NB4 (cell line): Measurements from ENCODE around the gene FGF14.

Experiments used
- MAX ChIP-seq: IDR thresholded peaks from 2 replicates; pipeline ENCODE4 v1.6.1; 2011; ENCODE audit warnings: low read depth, low read length
- MYC ChIP-seq: IDR thresholded peaks from 2 replicates; pipeline ENCODE4 v1.6.1; 2011; ENCODE audit warnings: low read depth, low read length
- POLR2A ChIP-seq: IDR thresholded peaks from 2 replicates; pipeline ENCODE4 v1.6.1; 2011; ENCODE audit warnings: mild to moderate bottlenecking; ENCODE audit not compliant: insufficient read length; ENCODE audit errors: extremely low read depth
- TF ChIP-seq, protein P1 (sequence below): IDR thresholded peaks from one replicate; pipeline ENCODE4 v1.5.1; 2012; ENCODE audit warnings: low read depth, low read length

DNA sequence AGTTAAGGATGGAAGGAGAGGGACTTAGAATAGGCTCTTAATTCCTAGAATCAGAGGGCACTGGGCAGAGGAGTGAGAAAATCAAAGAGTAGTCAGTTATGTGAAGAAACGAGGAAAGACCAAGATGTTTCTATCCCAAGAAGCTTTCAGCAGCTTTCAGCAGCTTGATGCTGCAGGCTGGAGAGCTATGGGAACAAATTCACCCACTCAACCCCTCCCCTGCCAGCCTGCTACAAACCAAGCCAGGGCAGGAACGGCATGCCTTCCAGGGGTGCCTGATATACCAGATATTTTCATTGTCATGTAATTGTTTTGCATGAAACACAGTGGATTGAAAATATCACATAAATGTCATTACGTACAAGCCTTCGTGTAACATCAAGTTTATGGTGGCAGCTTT is 262.2 kb downstream of the FGF14 start:
- TF ChIP-seq, protein P1, sequence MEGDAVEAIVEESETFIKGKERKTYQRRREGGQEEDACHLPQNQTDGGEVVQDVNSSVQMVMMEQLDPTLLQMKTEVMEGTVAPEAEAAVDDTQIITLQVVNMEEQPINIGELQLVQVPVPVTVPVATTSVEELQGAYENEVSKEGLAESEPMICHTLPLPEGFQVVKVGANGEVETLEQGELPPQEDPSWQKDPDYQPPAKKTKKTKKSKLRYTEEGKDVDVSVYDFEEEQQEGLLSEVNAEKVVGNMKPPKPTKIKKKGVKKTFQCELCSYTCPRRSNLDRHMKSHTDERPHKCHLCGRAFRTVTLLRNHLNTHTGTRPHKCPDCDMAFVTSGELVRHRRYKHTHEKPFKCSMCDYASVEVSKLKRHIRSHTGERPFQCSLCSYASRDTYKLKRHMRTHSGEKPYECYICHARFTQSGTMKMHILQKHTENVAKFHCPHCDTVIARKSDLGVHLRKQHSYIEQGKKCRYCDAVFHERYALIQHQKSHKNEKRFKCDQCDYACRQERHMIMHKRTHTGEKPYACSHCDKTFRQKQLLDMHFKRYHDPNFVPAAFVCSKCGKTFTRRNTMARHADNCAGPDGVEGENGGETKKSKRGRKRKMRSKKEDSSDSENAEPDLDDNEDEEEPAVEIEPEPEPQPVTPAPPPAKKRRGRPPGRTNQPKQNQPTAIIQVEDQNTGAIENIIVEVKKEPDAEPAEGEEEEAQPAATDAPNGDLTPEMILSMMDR, result no peak
- TF ChIP-seq POLR2A, result no peak
- TF ChIP-seq MAX, result no peak
- TF ChIP-seq MYC, result no peak
